Endothelial cell of umbilical vein (primary cell): Measurements from ENCODE around the gene PROX1. TPM values are rescaled to one million over a fixed set of nuclear protein-coding genes. Genes with fewer than 3 reads are reported as not detected.

Source experiments
- BruUV-seq: library from RNA; stranded (reverse); fragments of 400-500 nt; replicated peaks from 2 replicates; lab custom pipeline; 2021; lab: Mats Ljungman, UMichigan
- CTCF ChIA-PET: fragments of 300-600, 350-600 bp; sonication (Branson Sonifier 250); formaldehyde crosslinking; loops from one replicate; lab custom pipeline; 2021; ENCODE audit warnings: antibody characterized with exemption, inconsistent platforms; lab: Charles Lee
- POLR2A ChIA-PET: fragments of 300-600, 350-600 bp; sonication (Branson Sonifier 250); formaldehyde crosslinking; loops from one replicate; lab custom pipeline; 2021; ENCODE audit warnings: antibody characterized with exemption, inconsistent platforms; lab: Charles Lee
- DNase-seq: peaks from one replicate; pipeline ENCODE4 v3.0.0-alpha.2; 2011; ENCODE audit warnings: low read depth, low spot score
- FAIRE-seq: peaks from 2 replicates; lab custom pipeline; 2011; peaks lifted over from hg19 to GRCh38; lab: Jason Lieb, UNC
- H2AFZ ChIP-seq: 2 replicates; pipeline ENCODE4 v1.6.0; 2012; ENCODE audit warnings: low read depth, low read length, control low read depth, inconsistent platforms
- H3K27ac ChIP-seq: 2 replicates; pipeline ENCODE4 v1.5.1; 2011; ENCODE audit warnings: low read depth, mild to moderate bottlenecking, control low read depth, low read length, moderate library complexity; ENCODE audit not compliant: insufficient read depth
- H3K27me3 ChIP-seq, 2 experiments: 2 replicates each; pipeline versions ENCODE4 v1.6.0 to v1.6.1; 2011; ENCODE audit warnings: low read length in 2 of 2, mixed read lengths in 1 of 2; ENCODE audit not compliant: control insufficient read depth in 2 of 2, insufficient read depth in 2 of 2
- H3K36me3 ChIP-seq, 2 experiments: 2 replicates in 1 of 2; 3 replicates in 1 of 2; pipeline ENCODE4 v1.5.1; 2011; ENCODE audit warnings: low read length in 2 of 2, mild to moderate bottlenecking in 1 of 2, moderate library complexity in 1 of 2; ENCODE audit not compliant: control insufficient read depth in 2 of 2, insufficient read depth in 2 of 2; ENCODE audit errors: extremely low read depth in 1 of 2
- H3K4me1 ChIP-seq: 3 replicates; pipeline ENCODE4 v1.5.1; 2011; ENCODE audit warnings: mild to moderate bottlenecking, low read length; ENCODE audit not compliant: control insufficient read depth, insufficient read depth; ENCODE audit errors: extremely low read depth
- H3K4me2 ChIP-seq: 2 replicates; pipeline ENCODE4 v1.6.1; 2011; ENCODE audit warnings: low read length, control low read depth, mixed read lengths; ENCODE audit not compliant: insufficient read depth
- H3K4me3 ChIP-seq, 3 experiments: fragments of 200-600 bp in 1 of 3; sonication (generic), shearing (Covaris generic) in 1 of 3; replicated peaks in 1 of 3; 2 replicates each; pipeline ENCODE4 v1.5.1; 2011 to 2016; ENCODE audit warnings: control low read depth in 3 of 3, low read length in 3 of 3, mild to moderate bottlenecking in 2 of 3, inconsistent platforms in 1 of 3, low read depth in 1 of 3, moderate library complexity in 1 of 3; ENCODE audit not compliant: insufficient read depth in 1 of 3
- H3K79me2 ChIP-seq: 2 replicates; pipeline ENCODE4 v1.6.0; 2012; ENCODE audit warnings: low read length, inconsistent platforms; ENCODE audit not compliant: control insufficient read depth, insufficient read depth
- H3K9ac ChIP-seq: replicated peaks from 2 replicates; pipeline ENCODE3; 2011; ENCODE audit warnings: low read length, control low read depth; ENCODE audit not compliant: insufficient read depth; ENCODE audit errors: extremely low read depth
- H3K9me1 ChIP-seq: replicated peaks from 3 replicates; pipeline ENCODE4 v1.6.0; 2011; ENCODE audit warnings: mild to moderate bottlenecking, low read length; ENCODE audit not compliant: control insufficient read depth, insufficient read depth; ENCODE audit errors: extremely low read depth
- H3K9me3 ChIP-seq: replicated peaks from 2 replicates; pipeline ENCODE4 v1.5.1; 2012; ENCODE audit warnings: low read length, inconsistent platforms; ENCODE audit not compliant: control insufficient read depth, insufficient read depth
- H4K20me1 ChIP-seq: replicated peaks from 2 replicates; pipeline ENCODE3; 2011; ENCODE audit warnings: mild to moderate bottlenecking, low read length; ENCODE audit not compliant: control insufficient read depth, insufficient read depth; ENCODE audit errors: extremely low read depth
- EZH2 ChIP-seq: IDR thresholded peaks from 2 replicates; pipeline ENCODE4 v1.6.1; 2012; ENCODE audit warnings: borderline replicate concordance, low read depth, mild to moderate bottlenecking, moderate library complexity, low read length, inconsistent platforms; ENCODE audit not compliant: severe bottlenecking
- FOS ChIP-seq: IDR thresholded peaks from 2 replicates; pipeline ENCODE4 v1.6.1; 2011; ENCODE audit warnings: mild to moderate bottlenecking, low read length, moderate library complexity, borderline replicate concordance; ENCODE audit not compliant: insufficient read depth
- GATA2 ChIP-seq: IDR thresholded peaks from 2 replicates; pipeline ENCODE4 v1.7.0; 2011; ENCODE audit warnings: low read depth, mild to moderate bottlenecking, moderate library complexity, mixed read lengths, low read length; ENCODE audit not compliant: insufficient read length, insufficient read depth
- POLR2A ChIP-seq: IDR thresholded peaks from 2 replicates; pipeline ENCODE4 v1.6.1; 2012; ENCODE audit warnings: low read depth, mild to moderate bottlenecking, control low read depth, low read length
- POLR2AphosphoS5 ChIP-seq: IDR thresholded peaks from 2 replicates; pipeline ENCODE4 v1.6.1; 2012; ENCODE audit warnings: low read depth, mild to moderate bottlenecking, control low read depth, low read length, moderate library complexity; ENCODE audit not compliant: insufficient read depth
- dilution Hi-C: fragments of 300-500 bp; cut with MboI; formaldehyde crosslinking; loops from one replicate; pipeline ENCODE4 v1.15.0; 2019; ENCODE audit warnings: low sequenced_read_pairs; ENCODE audit not compliant: extremely low pct_ligation_motif_present
- intact Hi-C: fragments of 100-400 bp; cut with micrococcal nuclease; formaldehyde crosslinking; loops from one replicate; pipeline ENCODE4 v1.10.0; 2022
- polyA plus RNA-seq, 4 experiments: library from polyadenylated mRNA; depleted of rRNA in 3 of 4; stranded (reverse) in 3 of 4; unstranded in 1 of 4; fragments of >200 nt; gene quantifications; 2 replicates each; pipeline versions ENCODE4 v1.2.1 to v1.2.3, GENCODE V29; 2011 to 2012; ENCODE audit warnings: missing spikeins in 1 of 4
- total RNA-seq: library from RNA; stranded (reverse); gene quantifications from 2 replicates; pipeline ENCODE4 v1.2.3, GENCODE V29; 2021
- TF ChIP-seq, protein P1 (sequence below), 2 donors: IDR thresholded peaks; 1 replicate in 1 of 2; 2 replicates in 1 of 2; pipeline ENCODE4 v1.5.1; 2011; ENCODE audit warnings: low read length in 2 of 2, mild to moderate bottlenecking in 2 of 2, moderate library complexity in 2 of 2, control low read depth in 1 of 2, inconsistent platforms in 1 of 2, low read depth in 1 of 2; ENCODE audit not compliant: insufficient read depth in 1 of 2; ENCODE audit errors: extremely low read depth in 1 of 2
- TF ChIP-seq, protein P2 (sequence below): IDR thresholded peaks from 2 replicates; pipeline ENCODE4 v1.6.1; 2011; ENCODE audit not compliant: insufficient read depth, insufficient read length

Gene PROX1
- total and polyA plus RNA-seq, 2 donors (not counting 3 experiments of a cell fraction or from before 2014, with no cell fraction given): 2.2 to 4.0 TPM

DNA sequence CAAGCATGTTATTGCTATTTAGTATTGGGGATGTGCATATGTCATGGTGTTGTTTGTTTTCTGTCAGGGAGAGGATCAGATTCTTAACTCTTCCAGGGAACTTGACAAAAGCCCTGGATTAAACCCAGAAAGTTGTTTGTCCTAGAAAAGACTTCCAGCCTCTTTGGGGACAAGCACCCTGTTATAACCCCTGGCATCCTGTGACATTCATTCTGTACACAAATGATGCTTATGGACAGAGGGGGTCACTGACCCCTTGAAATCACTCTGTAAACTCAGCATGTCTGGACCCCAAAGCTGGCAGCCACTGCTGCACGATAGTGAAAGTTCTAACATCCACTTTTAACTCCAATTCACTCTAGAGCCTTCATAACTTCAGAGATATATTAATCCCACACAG is 81.2 kb downstream of the PROX1 start:
- Histone ChIP-seq H4K20me1 (no peaks in the 10 kb centered on the region), H3K79me2 (no peaks in the 10 kb centered on the region), H3K4me2 (no peak overlapping the region), H3K9me1 (no peaks in the 10 kb centered on the region), H3K27me3 (no peaks in the 10 kb centered on the region), H3K36me3 (no peaks in the 10 kb centered on the region), H2AFZ (no peak overlapping the region), H3K9ac (no peak overlapping the region), H3K4me1 (peaks cover under 1% of the 10 kb centered on the region), H3K9me3 (no peaks in the 10 kb centered on the region), H3K27ac (no peak overlapping the region), H3K4me3 (no peak overlapping the region)
- intact Hi-C loops: no loop called here
- BruUV-seq: no TSS peak
- DNase-seq (no peak), FAIRE-seq (no peak)
- CTCF ChIA-PET: no interaction called here
- TF ChIP-seq POLR2AphosphoS5 (no peak), EZH2 (no peak), FOS (no peak), GATA2 (no peak), POLR2A (no peak)
- TF ChIP-seq, protein P1, sequence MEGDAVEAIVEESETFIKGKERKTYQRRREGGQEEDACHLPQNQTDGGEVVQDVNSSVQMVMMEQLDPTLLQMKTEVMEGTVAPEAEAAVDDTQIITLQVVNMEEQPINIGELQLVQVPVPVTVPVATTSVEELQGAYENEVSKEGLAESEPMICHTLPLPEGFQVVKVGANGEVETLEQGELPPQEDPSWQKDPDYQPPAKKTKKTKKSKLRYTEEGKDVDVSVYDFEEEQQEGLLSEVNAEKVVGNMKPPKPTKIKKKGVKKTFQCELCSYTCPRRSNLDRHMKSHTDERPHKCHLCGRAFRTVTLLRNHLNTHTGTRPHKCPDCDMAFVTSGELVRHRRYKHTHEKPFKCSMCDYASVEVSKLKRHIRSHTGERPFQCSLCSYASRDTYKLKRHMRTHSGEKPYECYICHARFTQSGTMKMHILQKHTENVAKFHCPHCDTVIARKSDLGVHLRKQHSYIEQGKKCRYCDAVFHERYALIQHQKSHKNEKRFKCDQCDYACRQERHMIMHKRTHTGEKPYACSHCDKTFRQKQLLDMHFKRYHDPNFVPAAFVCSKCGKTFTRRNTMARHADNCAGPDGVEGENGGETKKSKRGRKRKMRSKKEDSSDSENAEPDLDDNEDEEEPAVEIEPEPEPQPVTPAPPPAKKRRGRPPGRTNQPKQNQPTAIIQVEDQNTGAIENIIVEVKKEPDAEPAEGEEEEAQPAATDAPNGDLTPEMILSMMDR (IDR thresholded peaks at IDR 0.05; ENCODE audit: extremely low read depth in 1 of 2, insufficient read depth in 1 of 2, low read depth in 1 of 2, low read length in 2 of 2): no peak
- TF ChIP-seq, protein P2, sequence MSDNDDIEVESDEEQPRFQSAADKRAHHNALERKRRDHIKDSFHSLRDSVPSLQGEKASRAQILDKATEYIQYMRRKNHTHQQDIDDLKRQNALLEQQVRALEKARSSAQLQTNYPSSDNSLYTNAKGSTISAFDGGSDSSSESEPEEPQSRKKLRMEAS: no peak
- POLR2A ChIA-PET: no interaction called here
- dilution Hi-C loops: no loop called here
